Right lobe of liver (tissue), 6 donors: ENCODE data around the gene CAPN5. TPM values are rescaled to one million over a fixed set of nuclear protein-coding genes. Genes with fewer than 3 reads are reported as not detected.

Experiments
- ATAC-seq, 4 donors: fragments of 200-7000 bp; cut with Tn5 transposase; one replicate each; pipeline ENCODE4 v1.9.1; 2020; ENCODE audit warnings: mild to moderate bottlenecking in 4 of 4, moderate library complexity in 4 of 4
- DNase-seq, 3 donors: peaks; one replicate each; pipeline ENCODE4 v3.0.0-alpha.2; 2020
- H3K27ac ChIP-seq, 3 donors: fragments of 200-600 bp; one replicate each; pipeline ENCODE4 v1.8.0; 2022
- H3K27me3 ChIP-seq, 2 donors: fragments of 200-600 bp; one replicate each; pipeline ENCODE4 v1.8.0; 2022
- H3K36me3 ChIP-seq, 4 donors: fragments of 200-600 bp; sonication (generic) in 1 of 4; one replicate each; pipeline versions ENCODE4 v1.5.1 to v1.8.0; 2017 to 2022; ENCODE audit warnings: control low read depth in 1 of 4
- H3K4me1 ChIP-seq, 4 donors: fragments of 200-600 bp; sonication (generic) in 1 of 4; one replicate each; pipeline versions ENCODE4 v1.5.1 to v1.8.0; 2017 to 2022; ENCODE audit warnings: control low read depth in 1 of 4
- H3K4me3 ChIP-seq, 3 donors: fragments of 200-600 bp; one replicate each; pipeline ENCODE4 v1.8.0; 2022
- H3K9me3 ChIP-seq, 4 donors: fragments of 200-600 bp; sonication (generic) in 1 of 4; one replicate each; pipeline versions ENCODE4 v1.5.1 to v1.8.0; 2017 to 2022; ENCODE audit warnings: control low read depth in 1 of 4
- POLR2A ChIP-seq: fragments of 450-650 bp; IDR thresholded peaks from one replicate; pipeline ENCODE4 v1.6.1; 2017; ENCODE audit warnings: antibody characterized with exemption, mild to moderate bottlenecking
- WGBS: methylation state at CpG from one replicate; pipeline ENCODE4 v1.1.6; 2018; ENCODE audit warnings: low coverage, low lambda C conversion rate; ENCODE audit not compliant: insufficient coverage; ENCODE audit errors: missing lambda C conversion rate; 5-methylcytosine and 5-hydroxymethylcytosine counted together
- intact Hi-C, 2 donors: fragments of 100-400 bp; cut with DNase I; formaldehyde crosslinking; loops; one replicate each; pipeline versions ENCODE4 v1.11.2 to v1.14.1; 2022
- total RNA-seq, 6 experiments: library from RNA; depleted of rRNA in 2 of 6; stranded (reverse); fragments of >200 nt in 2 of 6; fragmentation: NEBNext Ultra II Directional in 3 of 6; extraction: Animal tissue kit (Norgen Biotek cat#: 25700) in 3 of 6; gene quantifications; one replicate each; pipeline versions ENCODE4 v1.1.0 to v1.2.4, GENCODE V29; 2016 to 2023
- TF ChIP-seq, protein P1 (sequence below), 4 donors: fragments of 200-600 bp in 3 of 4; fragments of 450-650 bp in 1 of 4; IDR thresholded peaks; one replicate each; pipeline versions ENCODE4 v1.5.1 to v1.8.0; 2016 to 2022; ENCODE audit warnings: antibody characterized with exemption in 4 of 4, mild to moderate bottlenecking in 2 of 4
- donor health status: DM: no; HTN: yes; CAD: no.
- donor health status: DM: no; HTN: no; CAD: no.
- donor health status: DM: no; HTN: no; CAD: no.
- donor health status: DM: no; HTN: yes; CAD: no.
- donor health status: DM: no; HTN: yes; CAD: no.

Gene CAPN5
- total RNA-seq, 6 experiments from 2014 or later: 23.1 to 66.7 (median 43.3) TPM

DNA sequence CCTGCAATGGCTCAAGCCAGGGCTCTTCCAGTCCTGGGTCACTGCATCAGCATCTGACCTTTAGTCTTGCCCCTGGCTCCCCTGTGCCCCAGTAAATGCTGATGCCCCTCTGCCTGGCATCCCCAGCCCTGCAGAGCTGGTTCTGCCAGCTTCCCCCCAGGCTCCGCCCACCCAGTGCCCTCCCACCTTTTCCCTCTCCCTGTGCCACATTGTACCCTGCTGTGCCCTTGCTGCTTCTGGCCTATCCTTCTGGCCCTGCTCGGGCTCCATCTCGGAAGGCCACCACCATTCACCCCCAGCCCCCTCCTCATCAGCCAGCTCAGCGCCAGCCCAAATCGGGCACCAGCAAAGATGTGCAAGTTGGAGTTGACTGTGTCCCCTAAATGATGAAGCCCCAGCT is 7.4 kb downstream of the CAPN5 start:
- Histone ChIP-seq H3K9me3 (no peaks in the 10 kb centered on the region), H3K27me3 (no peaks in the 10 kb centered on the region), H3K27ac (peak overlapping the region; percentile 40 to 54 (median 53)), H3K4me3 (no peak overlapping the region), H3K36me3 (no peaks in the 10 kb centered on the region), H3K4me1 (peaks cover 0 to 25% (median 3%) of the 10 kb centered on the region in 4 donors)
- WGBS: 95% methylated on average over 2 of the region's 5 CpGs
- ATAC-seq: peak in 1 of 4 donors; percentile 8
- DNase-seq: peak in 1 of 3 donors; percentile 40
- intact Hi-C loops: no loop called here
- TF ChIP-seq, protein P1, sequence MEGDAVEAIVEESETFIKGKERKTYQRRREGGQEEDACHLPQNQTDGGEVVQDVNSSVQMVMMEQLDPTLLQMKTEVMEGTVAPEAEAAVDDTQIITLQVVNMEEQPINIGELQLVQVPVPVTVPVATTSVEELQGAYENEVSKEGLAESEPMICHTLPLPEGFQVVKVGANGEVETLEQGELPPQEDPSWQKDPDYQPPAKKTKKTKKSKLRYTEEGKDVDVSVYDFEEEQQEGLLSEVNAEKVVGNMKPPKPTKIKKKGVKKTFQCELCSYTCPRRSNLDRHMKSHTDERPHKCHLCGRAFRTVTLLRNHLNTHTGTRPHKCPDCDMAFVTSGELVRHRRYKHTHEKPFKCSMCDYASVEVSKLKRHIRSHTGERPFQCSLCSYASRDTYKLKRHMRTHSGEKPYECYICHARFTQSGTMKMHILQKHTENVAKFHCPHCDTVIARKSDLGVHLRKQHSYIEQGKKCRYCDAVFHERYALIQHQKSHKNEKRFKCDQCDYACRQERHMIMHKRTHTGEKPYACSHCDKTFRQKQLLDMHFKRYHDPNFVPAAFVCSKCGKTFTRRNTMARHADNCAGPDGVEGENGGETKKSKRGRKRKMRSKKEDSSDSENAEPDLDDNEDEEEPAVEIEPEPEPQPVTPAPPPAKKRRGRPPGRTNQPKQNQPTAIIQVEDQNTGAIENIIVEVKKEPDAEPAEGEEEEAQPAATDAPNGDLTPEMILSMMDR (IDR thresholded peaks at IDR 0.05): no peak
- no peak for TF ChIP-seq POLR2A

DNA sequence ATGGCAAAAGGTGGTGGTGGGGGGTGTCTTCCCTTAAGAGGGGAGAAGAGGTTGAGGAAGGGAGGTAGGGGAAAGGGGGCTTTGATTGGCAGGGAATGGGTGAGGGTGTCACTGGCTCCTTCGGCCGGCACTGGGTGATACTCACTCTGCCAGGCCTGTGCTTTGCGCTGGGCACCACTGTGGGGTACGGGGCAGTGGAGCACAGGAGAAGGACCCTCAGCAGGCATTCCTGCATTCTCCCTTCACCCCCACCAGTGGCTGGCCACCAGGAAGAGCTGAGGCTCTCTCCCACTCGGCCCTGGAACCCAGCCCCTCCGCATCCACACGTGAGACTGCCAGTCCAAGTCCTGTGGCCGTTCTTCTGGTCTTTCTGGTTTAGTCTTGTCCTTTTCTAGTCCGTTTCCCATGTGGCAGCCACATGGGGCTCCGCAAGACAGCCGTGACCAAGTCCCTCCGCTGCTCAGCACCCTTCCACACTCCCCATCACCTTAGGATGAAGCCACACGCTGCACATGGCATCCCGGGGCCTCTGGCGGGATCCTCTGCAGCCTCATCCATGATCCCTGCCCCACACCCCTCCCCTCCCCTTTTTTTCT is 8.0 kb downstream of the CAPN5 start:
- peaks cover 0 to 25% (median 3%) of the 10 kb centered on the region in 4 donors for H3K4me1 ChIP-seq
- H3K27ac ChIP-seq: no peak overlapping the region
- TF ChIP-seq, protein P1 (IDR thresholded peaks at IDR 0.05): no peak
- no peak for TF ChIP-seq POLR2A
- no peak overlapping the region for H3K4me3 ChIP-seq
- no peaks in the 10 kb centered on the region for H3K27me3 ChIP-seq
- intact Hi-C loops: no loop called here
- ATAC-seq (no peak), DNase-seq (peak in 1 of 3 donors; percentile 35)
- 87% methylated on average over 9 of the region's 15 CpGs for WGBS
- no peaks in the 10 kb centered on the region for H3K9me3 ChIP-seq
- H3K36me3 ChIP-seq: no peaks in the 10 kb centered on the region

DNA sequence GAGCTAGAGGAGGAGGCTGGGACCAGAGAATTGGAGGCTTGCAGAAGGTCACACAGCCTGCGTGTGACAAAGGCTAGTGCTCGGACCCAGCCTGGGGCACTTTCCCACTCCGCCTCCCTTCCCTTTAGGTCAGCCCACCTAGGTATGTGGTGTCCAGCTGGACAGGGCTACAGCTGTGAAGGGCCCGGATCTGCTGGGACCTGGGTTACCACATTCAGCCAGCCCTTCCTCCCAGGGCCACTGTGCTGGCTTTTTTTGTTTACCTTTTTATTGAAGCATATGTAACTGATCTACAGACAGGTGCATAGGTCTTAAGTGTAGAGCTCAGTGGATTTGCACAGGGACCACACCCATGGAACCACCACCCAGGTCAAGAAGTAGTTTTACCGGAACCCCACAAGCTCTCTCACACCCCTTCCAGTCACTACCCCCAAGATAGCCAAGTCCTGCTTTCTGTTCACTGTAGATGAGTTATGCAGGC is 8.7 kb downstream of the CAPN5 start:
- Histone ChIP-seq H3K4me1 (peaks cover 0 to 25% (median 3%) of the 10 kb centered on the region in 4 donors), H3K27me3 (no peaks in the 10 kb centered on the region), H3K9me3 (no peaks in the 10 kb centered on the region), H3K27ac (no peak overlapping the region), H3K4me3 (no peak overlapping the region), H3K36me3 (no peaks in the 10 kb centered on the region)
- intact Hi-C loops: no loop called here
- TF ChIP-seq, protein P1 (IDR thresholded peaks at IDR 0.05): no peak
- no peak for TF ChIP-seq POLR2A
- DNase-seq (peak in 1 of 3 donors; percentile 28), ATAC-seq (no peak)
- WGBS: 70% methylated on average over 3 of the region's 5 CpGs

DNA sequence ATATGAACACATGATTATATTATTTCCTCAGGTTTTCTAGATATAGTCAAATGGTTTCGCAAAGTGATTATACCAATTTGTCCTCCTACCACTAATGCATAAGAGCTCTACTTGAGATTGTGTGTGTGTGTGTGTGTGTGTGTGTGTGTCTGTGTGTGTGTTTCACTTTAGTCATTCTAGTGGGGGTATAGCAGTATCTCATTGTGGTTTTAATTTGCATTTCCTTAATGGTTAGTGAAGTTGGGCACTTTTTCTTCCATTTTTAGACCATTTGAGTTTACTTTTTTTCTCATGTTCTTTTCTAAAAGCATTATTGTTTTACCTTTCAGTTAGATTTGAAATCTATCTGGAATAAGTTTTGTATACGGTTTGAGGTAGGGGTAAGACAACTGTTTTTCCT is 12.9 kb downstream of the CAPN5 start:
- H3K4me1 ChIP-seq: peaks cover 0 to 18% (median 9%) of the 10 kb centered on the region in 4 donors
- TF ChIP-seq, protein P1 (IDR thresholded peaks at IDR 0.05): no peak
- TF ChIP-seq POLR2A: no peak
- no peak overlapping the region for H3K27ac ChIP-seq
- intact Hi-C loops: no loop called here
- 83% methylated on average over 2 of the region's 2 CpGs for WGBS
- no peaks in the 10 kb centered on the region for H3K27me3 ChIP-seq
- no peaks in the 10 kb centered on the region for H3K9me3 ChIP-seq
- H3K36me3 ChIP-seq: no peaks in the 10 kb centered on the region
- DNase-seq (no peak), ATAC-seq (no peak)
- H3K4me3 ChIP-seq: no peak overlapping the region
